Fibroblast of lung (primary cell): Measurements from ENCODE around the gene TLNRD1.

Experiments
- EZH2 ChIP-seq: IDR thresholded peaks from 2 replicates; pipeline ENCODE4 v1.5.1; 2012; ENCODE audit warnings: low read length, control low read depth, mild to moderate bottlenecking; ENCODE audit errors: missing control alignments
- TF ChIP-seq, protein P1 (sequence below), 2 donors: IDR thresholded peaks in 1 of 2; conservative IDR thresholded peaks in 1 of 2; 1 replicate in 1 of 2; 2 replicates in 1 of 2; pipeline ENCODE4 v1.5.1; 2011 to 2012; ENCODE audit warnings: low read length in 2 of 2, control low read depth in 1 of 2, inconsistent platforms in 1 of 2, low read depth in 1 of 2, mild to moderate bottlenecking in 1 of 2

DNA sequence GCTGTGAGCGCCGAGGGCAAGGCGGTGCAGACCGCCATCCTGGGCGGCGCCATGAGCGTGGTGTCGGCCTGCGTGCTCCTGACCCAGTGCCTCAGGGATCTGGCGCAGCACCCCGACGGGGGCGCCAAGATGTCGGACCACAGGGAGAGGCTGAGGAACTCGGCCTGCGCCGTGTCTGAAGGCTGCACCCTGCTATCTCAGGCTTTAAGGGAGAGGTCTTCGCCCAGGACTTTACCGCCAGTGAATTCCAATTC lies 2.3 kb downstream of the TLNRD1 start:
- TF ChIP-seq, protein P1, sequence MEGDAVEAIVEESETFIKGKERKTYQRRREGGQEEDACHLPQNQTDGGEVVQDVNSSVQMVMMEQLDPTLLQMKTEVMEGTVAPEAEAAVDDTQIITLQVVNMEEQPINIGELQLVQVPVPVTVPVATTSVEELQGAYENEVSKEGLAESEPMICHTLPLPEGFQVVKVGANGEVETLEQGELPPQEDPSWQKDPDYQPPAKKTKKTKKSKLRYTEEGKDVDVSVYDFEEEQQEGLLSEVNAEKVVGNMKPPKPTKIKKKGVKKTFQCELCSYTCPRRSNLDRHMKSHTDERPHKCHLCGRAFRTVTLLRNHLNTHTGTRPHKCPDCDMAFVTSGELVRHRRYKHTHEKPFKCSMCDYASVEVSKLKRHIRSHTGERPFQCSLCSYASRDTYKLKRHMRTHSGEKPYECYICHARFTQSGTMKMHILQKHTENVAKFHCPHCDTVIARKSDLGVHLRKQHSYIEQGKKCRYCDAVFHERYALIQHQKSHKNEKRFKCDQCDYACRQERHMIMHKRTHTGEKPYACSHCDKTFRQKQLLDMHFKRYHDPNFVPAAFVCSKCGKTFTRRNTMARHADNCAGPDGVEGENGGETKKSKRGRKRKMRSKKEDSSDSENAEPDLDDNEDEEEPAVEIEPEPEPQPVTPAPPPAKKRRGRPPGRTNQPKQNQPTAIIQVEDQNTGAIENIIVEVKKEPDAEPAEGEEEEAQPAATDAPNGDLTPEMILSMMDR (conservative IDR thresholded peaks at IDR 0.05 in 1 of 2, IDR thresholded peaks at IDR 0.05 in 1 of 2; ENCODE audit: low read depth in 1 of 2, low read length in 2 of 2), result no peak
- TF ChIP-seq EZH2, result no peak
